NCI-H2081 treated with DMSO at 0.1 percent for 48 hours (cell line): Measurements from ENCODE around the gene MAP4K3.

Source experiments
- DNase-seq: peaks from one replicate; lab custom pipeline; 2025; lab: John Stamatoyannopoulos, UW

The MAP4K3 gene

GRCh38 chr2:39241588-39241987 is 195.5 kb downstream of the MAP4K3 start:
- DNase-seq: no peak

GRCh38 chr2:39240758-39241157 is 196.3 kb downstream of the MAP4K3 start:
- no peak for DNase-seq

- no peak for DNase-seq
Measured at GRCh38 chr2:39234754-39235153, 202.3 kb downstream of the MAP4K3 start.

GRCh38 chr2:39232141-39232540 is 204.9 kb downstream of the MAP4K3 start:
- DNase-seq: no peak

GRCh38 chr2:39228413-39229209 is 208.5 kb downstream of the MAP4K3 start:
- DNase-seq: no peak

GRCh38 chr2:39227628-39228412 is 209.3 kb downstream of the MAP4K3 start:
- peak; percentile 13 for DNase-seq

GRCh38 chr2:39225567-39225966 is 211.5 kb downstream of the MAP4K3 start:
- no peak for DNase-seq

- DNase-seq: no peak
Measured at GRCh38 chr2:39223909-39224308, 213.2 kb downstream of the MAP4K3 start.

GRCh38 chr2:39221459-39221858 is 215.6 kb downstream of the MAP4K3 start:
- no peak for DNase-seq

- DNase-seq: no peak
Measured at GRCh38 chr2:39220136-39220535, 216.9 kb downstream of the MAP4K3 start.

GRCh38 chr2:39218391-39218790 is 218.7 kb downstream of the MAP4K3 start:
- DNase-seq: no peak

- no peak for DNase-seq
Measured at GRCh38 chr2:39217192-39217550, 219.9 kb downstream of the MAP4K3 start.

GRCh38 chr2:39216346-39217191 is 220.5 kb downstream of the MAP4K3 start:
- no peak for DNase-seq

- no peak for DNase-seq
Measured at GRCh38 chr2:39215545-39215944, 221.5 kb downstream of the MAP4K3 start.

- no peak for DNase-seq
Measured at GRCh38 chr2:39213015-39213414, 224.1 kb downstream of the MAP4K3 start.

- DNase-seq: no peak
Measured at GRCh38 chr2:39210846-39211245, 226.2 kb downstream of the MAP4K3 start.

- DNase-seq: no peak
Measured at GRCh38 chr2:39203382-39203781, 233.7 kb downstream of the MAP4K3 start.

- no peak for DNase-seq
Measured at GRCh38 chr2:39202639-39203369, 234.3 kb downstream of the MAP4K3 start.
